RKO (cell line): ENCODE results near the gene LETM1.
"Not testable (repeated sequence)": the region's sequence is repeated elsewhere in the genome, so short reads cannot be mapped to it uniquely, and the experiment has no call there.

Experiments
- DNase-seq: peaks from one replicate; pipeline ENCODE4 v3.0.0-alpha.2; 2016; ENCODE audit warnings: low spot score

The LETM1 gene

DNA sequence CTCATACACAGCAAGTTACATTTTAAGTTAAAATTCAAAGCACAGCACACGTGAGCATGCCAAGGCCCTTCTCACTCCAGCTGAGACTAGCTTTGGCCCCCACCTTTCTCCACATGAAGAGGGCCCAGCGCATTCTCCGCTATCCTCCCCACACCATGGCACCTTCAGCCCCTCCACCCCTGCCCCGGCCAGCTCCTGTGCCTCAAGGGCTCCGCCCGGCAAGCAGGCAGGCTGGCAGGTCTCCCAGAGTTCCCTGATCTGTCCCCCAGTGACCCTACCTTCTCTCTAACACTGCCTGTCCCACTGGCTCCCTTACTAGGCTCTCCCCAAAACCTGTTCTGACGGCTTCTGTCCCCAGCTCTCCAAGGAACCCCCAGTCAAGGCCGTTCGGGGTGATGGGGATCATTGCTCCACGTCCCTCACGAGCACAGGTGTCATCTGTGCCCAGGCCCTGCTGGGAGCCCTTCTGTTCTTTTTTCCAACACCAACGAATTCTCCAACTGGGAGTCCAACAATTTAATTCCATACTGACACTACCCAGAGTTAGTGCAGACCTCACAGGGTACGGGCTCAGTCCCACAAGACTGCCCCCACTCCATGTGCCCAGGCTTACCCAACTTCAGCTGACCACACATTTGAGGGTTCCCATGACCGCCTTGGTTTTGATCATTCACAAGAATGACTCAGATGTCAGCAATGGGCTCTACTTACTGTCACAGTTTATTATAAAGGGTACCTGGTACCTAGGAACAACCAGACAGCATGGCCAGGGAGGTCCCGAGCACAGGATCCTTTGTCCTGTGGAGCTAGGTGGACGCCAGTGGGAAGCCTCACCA, 4.2 kb downstream of the LETM1 start:
- no peak for DNase-seq

DNA sequence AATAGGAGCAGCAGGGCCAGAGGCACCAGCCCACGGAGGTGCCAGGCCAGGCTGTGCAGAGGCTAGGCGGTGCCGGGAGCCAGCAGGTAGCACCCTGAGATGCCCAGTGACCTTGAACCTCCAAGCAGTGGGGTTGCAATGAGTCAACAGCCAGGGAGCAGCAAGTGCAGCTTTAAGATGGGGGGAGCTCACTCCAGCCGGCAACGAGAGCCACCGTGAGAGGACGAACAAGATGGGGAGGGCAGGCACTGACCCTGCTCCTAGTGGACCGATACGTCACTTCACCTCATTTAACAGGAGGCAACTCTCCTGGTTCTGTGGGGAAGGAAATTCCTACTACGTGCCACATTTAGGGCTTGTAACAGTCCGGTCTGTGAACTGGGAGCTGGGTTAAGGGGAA, 4.8 kb downstream of the LETM1 start:
- DNase-seq: no peak

DNA sequence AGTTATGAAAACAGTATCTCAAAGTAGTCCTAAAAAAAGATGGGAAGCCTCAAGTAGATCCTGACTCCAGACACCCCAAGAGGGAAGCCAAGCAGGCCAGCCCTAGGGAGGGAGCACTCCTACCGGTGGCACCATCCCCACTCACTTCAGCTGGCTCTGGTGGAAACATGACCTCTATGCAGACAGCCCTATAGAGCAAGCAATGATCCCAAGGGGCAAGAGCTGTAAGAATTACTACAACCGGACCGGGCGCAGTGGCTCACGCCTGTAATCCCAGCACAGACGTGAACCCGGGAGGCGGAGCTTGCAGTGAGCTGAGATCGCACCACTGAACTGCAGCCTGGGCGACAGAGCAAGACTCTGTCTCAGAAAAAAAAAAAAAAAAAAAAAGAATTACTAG, 5.7 kb downstream of the LETM1 start:
- no peak for DNase-seq

DNA sequence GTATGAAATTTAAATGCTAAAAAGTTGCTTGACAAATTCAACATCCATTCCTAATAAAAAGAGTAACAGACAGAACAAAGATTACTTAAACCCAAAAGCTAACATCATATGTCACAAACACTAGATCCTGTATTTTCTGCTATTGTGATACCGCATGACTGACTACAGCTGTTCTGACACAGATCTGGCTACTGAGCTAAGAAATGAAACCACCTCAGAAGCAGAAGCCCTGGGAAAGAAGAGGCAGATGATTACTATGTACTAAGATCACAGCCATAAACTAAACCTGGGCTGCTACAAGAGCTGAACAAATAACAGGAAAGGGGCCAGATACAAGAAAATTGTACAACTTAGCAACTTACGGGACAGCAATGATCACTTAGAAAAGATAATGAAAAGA, 9.4 kb downstream of the LETM1 start:
- DNase-seq: no peak

DNA sequence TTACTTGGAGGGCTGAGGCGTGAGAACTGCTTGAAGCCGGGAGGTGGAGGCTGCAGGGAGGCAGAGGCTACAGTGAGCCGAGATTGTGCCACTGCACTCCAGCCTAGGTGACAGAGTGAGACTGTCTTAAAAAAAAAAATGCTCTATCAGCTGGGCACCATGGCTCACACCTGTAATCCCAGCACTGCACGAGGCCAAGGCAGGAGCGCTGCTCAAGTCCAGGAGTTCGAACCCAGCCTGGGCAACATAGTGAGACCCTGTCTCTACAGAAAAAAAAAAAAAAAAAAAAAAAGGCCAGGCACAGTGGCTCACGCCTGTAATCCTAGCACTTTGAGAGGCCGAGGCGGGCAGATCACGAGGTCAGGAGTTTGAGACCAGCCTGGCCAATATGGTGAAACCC, 11.3 kb downstream of the LETM1 start:
- not testable (repeated sequence) for DNase-seq

DNA sequence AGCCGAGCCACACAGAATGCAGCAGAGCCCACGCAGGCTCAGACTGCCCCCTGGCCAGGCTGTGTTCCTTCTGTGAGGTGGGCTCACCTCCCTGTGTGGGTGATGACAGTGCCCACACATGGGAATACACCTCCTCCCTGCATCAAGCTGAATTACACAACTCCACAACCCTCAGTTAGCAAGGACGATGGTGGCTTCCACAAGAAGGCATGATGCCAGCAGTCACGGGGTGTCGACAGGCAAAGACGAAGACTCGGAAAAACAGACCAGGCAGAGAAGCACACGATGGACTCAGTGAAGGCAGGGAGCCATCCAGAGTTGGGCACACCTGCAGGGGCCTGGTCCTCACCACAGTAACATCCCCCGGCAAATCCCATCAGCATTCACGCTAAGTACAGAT, 12.1 kb downstream of the LETM1 start:
- DNase-seq: no peak

DNA sequence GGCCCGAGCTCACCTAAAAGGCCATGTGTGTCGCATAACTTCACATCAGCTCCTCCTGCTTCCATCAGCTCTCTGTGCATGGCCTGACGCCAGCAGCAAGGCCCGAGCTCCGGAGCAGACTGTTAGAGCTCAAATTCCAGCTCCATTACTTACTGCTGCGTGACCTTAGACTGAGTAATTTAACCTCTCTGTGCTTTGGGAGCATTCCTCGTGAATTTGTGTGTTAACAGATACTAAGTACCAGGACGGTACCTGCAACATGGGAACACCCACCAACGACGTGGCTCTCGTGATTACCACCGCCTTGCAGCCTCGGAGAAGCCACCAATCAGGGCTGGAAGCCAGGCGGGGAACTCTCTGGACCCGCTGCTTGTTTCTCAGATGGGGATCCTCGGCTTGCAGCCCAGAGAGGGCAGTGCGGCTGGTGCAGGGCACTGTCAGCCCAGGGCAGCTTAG, 12.9 kb downstream of the LETM1 start:
- DNase-seq: peak; percentile 30

DNA sequence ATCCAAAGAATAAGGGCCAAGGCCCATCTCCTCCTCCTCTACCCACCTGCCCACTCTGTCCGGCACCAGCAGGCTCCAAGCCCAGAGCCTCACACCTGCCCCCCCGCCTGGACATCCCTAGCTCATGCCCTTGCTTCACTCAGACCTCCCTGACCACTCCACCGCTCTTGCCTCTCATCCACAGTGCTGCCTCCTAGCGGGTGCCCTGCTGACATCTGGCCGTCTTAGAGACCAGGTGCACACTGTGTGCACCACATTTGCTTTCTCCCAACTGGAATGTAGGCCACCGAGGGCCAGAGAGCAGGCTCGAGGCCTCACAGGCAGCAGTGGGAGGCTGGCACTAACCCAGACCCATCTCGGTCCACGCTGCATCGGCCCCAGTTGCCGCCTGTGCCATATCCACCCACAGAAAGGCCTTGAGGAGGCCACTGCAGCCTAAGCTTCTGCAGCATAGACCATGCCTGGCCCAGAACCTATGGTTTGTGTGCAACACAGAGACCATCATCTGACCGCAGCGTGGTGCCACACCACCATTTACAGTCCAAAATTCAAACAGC, 13.5 kb downstream of the LETM1 start:
- DNase-seq: no peak

DNA sequence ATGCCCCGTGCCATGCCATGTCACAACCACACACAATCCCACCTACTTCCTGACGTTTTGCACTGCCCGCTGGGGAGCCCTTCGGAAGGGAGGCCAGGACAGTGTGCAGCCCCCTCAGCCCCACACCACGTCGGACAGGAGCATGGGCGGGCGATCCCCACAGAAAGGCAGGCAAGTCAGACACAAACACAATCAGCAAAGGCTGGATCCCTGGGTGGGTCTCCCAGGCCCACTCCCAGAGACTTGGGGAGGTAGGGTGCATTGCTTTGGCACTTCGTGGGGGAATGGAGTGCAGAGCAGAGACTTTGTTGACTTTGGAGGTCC, 14.1 kb downstream of the LETM1 start:
- no peak for DNase-seq

DNA sequence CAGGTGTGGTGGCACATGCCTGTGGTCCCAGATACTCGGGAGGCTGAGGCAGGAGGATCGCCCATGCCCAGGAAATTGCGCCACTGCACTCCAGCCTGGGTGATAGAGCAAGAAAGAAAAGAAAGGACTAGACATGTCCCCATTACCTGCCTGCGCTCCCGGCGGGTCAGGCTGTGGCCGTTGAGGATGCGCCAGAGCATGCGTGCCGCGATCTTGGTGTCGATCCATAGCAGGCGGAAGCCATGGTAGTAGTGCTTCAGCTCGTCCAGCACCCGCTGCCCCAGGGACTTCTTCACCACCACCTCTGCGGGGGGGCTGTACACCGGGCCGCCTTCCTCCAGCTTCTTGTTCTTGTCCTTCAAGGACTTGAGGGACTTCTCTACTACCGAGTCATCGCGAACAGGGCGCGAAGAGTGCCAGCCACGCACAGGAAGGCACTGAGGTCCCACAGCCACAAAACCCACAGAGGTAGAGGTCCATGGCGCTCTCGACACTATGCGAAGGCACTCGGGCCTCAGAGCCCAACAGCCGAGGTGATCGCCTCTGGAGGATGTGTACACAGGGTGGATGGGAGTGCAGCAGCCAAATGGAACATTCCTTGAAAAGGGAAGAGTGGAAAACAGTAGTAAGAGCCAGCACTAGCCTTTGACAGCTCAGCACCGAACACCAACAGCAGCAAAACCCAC, 14.6 kb downstream of the LETM1 start:
- no peak for DNase-seq

DNA sequence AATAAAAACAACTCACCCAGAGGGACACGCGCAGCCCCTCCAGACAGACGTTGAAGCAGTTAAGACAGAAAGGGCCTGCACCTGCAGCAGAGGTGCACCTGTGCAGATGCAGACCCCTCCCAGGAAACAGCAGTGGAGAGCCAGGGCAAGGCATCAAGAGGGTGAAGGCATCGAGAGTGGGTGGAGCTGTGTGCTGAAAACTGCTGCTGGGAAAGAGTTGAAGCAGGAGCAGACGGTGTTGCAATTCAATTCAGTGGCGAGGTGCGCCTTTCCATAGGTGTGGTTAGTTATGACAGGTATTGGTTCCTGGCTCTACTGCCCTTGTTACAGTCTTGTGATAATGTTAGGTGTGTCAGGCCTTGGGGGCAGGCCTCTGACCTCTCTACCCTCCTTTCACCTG, 16.7 kb downstream of the LETM1 start:
- DNase-seq: no peak

DNA sequence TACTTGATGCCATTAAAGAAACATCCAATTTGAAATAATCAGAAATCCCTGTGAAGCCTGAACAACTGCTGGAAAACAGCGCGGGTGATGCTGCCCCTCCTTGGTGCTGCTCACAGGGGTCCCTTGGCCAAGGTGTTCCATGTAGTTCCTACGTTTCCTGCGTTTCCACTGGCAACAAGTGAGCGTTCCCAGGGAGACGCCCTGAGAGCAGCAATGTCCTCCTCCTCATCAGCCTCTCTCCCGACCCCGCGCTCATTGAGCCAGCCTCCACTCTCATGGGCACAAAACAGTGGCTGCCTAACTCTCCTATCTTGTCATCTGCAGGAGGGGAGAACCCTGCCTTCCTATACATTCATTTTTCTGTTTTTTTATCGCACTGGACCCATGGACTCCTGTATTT, 18.9 kb downstream of the LETM1 start:
- no peak for DNase-seq

DNA sequence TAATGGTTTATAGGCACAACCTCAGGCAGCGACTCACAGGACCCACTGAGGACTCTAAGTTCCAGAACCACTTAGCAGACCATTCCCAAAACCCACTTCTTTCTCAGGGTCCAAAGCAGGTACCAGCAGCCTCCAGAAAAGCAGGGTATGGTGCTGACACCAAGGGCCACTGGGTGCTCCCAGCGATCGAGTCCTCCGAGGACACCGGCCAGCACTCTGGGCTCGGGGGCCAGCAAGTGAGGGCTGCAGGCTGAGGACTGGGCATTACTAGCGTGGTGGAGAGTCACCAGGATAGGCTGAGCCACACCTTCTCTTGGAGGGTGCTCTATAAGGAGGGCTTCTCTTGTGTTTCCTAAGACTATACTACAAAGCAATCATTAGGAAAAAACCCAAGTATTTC, 19.3 kb downstream of the LETM1 start:
- no peak for DNase-seq

DNA sequence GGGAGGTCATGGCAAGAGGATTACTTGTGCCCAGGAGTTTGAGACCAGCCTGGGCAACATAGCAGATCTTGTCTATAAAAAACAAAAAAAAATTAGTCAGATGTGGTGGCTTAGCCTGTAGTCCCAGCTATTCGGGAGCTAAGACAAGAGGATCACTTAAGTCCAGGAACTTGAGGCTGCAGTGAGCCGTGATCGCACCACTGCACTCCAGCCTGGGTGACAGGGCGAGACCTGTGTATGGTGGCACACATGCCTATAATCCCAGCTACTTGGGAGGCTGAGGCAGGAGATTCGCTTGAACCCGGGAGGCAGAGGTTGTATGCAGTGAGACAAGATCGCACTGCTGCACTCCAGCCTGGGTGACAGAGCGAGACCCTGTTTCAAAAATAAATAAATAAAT, 20.1 kb downstream of the LETM1 start:
- DNase-seq: not testable (repeated sequence)

DNA sequence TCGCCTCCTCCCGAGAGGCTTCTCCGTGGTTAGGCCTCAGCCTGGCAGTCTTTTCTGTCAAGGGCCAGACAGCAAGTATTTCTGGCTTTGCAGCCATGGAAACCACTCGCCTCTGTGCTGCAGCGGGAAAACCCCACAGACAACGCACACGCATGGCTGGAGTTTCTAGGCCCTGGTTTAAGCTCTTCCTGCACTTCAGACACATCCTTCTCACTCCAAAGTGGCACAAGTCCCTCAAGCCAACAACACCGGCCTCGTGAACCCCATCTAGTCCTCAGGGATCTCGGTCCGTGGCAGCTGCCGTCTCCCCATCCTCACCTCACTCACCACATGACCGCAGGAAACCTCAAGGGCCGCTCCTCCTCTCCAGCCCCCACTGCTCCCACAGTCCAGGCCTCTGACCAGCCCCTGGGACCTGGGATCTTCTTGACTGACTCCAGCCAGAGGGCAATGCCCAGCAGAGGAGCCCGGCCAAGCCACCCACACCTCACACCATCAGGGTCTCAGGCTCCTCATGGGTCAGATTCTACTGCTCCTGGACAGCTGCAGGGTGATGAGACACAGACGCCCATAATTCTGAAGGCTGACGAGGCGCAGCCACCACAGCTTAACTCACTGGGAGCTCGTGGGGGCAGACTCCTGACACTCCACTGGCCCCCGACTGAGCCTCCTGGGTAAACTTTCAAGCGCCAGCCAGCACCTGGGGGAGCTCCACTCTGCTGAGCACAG, 21.7 kb downstream of the LETM1 start:
- DNase-seq: no peak

DNA sequence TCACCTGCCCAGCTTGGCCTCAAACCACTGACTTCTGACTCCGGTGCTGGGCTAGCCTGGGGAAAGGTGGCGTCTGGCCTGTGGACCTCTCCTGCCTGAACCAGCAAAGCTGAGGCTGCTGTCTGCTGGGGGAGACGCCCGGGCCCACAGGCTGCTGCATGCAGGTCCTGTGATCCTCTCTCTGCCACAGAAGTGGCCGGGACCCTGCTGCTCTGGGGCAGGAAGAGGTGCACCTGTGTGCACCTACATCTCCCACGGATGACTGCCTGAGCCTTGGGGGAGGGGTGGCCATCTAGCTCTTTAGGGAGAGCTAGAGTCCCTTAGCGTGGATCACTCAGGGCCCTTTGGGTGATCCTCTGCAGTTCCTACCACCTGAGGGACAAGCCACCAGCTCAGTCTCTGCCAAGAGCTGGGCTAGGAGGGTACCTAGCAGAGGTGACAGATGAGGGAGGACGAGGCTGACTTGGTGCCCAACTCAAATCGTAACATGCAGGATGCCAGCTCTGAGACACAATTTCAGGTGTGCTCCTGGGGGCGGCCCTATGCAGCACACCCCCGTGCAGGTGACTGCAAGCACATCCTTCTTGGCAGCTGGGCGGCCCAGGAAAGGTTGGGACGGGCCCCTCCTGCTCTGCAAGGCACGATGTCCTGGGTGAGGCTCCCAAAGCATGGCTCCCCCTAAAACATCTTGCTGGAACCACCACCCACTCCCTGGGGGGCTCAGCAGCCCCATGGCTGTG, 22.5 kb downstream of the LETM1 start:
- no peak for DNase-seq

DNA sequence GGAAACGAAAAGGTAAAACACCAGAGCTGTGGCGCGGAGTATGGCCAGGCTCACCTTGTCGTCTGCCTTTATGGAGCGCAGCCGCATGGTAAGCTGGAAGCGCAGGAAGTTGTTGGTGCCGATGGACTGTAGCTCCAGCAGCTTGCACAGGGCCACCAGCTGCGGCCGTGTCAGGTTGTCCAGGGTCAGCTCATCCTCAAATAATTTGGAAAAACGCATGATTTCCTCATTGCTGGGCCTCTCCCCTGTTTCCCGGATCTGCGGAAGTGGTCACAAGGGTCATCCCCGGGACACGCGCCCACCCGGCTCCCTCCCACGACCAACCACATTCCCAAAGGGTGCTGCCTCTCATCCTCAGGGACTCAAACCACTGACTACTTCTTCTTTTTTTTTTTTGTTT, 23.3 kb downstream of the LETM1 start:
- no peak for DNase-seq

DNA sequence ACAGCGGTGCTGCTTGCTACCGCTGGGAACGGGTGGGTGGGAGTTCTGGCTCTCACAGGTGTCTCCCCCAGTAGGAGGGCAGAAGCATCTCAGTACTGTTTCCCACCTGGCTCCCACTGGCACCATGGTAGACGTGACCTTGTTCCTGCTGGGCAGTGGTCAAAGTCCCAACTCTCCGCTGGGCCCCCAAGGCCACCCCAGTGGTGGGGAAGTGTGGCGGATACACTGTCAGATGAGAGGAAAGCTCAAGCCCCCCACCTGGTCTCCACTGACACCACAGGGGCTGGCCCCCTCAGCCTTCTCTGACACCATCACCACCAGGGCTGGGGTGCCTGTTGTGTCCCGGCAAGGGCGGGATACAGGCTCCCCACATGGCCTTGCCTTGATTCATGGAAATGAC, 24.6 kb downstream of the LETM1 start:
- no peak for DNase-seq

DNA sequence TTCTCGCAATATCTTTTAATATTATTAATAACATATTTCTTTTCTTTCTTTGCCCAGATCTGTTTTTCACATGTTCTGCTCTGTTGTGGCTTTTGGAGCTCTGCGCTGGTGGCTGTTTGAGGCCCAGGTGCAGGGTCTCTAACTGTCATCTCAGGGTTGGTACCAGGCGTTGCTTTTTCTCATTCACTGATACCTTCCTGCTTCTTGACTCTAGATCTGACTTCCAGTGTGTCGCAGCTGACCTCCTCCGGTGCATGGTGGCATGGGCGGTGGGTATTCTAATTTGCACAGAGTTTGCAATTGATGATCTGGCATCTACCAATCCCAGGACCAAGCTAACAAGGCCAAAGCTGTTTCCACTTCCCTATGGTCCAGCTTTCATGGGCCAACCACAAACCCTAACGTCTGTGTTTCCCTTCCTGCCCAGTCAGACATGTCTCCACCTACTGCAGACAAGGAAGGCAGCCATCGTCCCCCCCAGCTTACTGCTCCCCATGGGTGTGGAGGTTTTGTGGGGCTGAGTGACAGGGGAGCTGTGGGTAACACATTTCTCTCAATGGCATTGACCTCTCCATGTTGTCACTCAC, 25.2 kb downstream of the LETM1 start:
- DNase-seq: no peak

DNA sequence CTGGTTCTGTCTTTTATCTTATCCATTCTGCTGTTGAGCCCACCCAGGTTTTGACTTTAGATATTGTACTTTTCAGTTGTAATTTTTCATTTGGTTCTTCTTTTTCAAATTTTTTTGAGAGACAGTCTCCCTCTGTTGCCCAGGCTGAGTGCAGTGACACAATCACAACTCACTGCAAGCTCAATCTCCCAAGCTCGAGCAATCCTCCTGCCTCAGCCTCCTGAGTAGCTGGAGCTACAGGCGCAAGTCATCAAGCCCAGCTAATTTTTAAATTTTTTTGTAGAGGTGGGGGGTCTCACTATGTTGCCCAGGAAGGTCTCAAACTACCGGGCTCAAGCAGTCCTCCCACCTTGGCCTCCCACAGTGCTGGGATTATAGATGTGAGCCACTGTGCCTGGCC, 25.7 kb downstream of the LETM1 start:
- no peak for DNase-seq

DNA sequence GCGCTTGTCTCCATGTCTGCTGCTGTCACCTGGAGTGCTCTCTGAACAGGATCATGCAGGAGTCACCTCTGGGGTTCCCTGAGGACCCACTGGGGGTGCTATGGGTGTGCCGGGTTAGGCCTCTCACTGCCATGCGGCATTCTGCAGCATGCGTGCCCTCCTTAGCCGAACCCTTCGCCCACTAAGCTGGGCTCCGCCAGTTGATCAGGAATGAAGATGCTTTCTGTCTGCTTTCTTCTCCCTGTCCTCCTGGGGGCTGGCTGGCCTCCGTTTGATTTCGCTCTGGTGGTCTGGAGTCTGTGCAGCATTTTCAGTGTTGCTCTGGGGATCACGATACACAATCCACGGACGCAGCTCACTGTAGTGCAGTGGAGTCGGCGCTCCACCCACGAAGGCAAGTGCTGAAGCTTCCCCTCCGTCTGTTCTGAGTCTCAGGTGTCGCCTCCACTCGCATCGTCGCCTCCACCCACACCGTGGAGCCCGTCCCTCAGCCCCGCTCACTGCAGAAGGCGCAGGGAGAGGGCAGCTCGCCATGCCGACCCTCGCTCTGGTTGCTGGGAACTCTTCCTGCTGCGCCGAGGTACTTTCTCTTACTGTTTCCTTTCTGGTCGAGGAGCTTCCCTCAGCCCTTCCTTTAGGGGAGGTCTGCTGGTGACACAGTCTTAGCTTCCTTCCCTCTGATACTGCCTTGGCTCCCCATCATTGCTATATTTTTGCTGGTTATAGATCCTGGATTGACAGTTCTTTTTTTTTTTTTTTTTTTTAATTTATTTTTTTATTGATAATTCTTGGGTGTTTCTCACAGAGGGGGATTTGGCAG, 29.2 kb downstream of the LETM1 start:
- no peak for DNase-seq
